ENCODE data around the gene POLA2. TPM values are rescaled to one million over a fixed set of nuclear protein-coding genes. Genes with fewer than 3 reads are reported as not detected.

Gene POLA2
- total and polyA plus RNA-seq, 4 donors, result 4.5 to 14.2 (median 9.5) TPM

GRCh38 chr11:65338676-65339075 lies 76.9 kb downstream of the POLA2 start:
- H3K4me3 ChIP-seq, result no peak overlapping the region
- peaks cover 17 to 38% (median 27%) of the 10 kb centered on the region in 4 donors for H3K36me3 ChIP-seq (ENCODE audit: control insufficient read depth in 4 of 4, insufficient read depth in 4 of 4, low read length in 4 of 4)
- H3K27me3 ChIP-seq (ENCODE audit: control insufficient read depth in 3 of 3, insufficient read depth in 3 of 3, low read length in 2 of 3), result no peaks in the 10 kb centered on the region
- H3K4me1 ChIP-seq (ENCODE audit: control insufficient read depth in 5 of 5, insufficient read depth in 5 of 5, low read length in 5 of 5), result peaks cover 0 to 13% (median 9%) of the 10 kb centered on the region in 5 donors
- no peaks in the 10 kb centered on the region for H3K9me3 ChIP-seq (ENCODE audit: control insufficient read depth in 4 of 4, insufficient read depth in 3 of 4, low read length in 3 of 4)
- WGBS, 2 donors, result 84 to 88% methylated on average over 7 of the region's 7 CpGs
- DNase-seq (no peak), ATAC-seq (ENCODE audit: insufficient read depth, low FRiP score) (no peak)
- no peak overlapping the region for H3K27ac ChIP-seq (ENCODE audit: low read depth in 1 of 2, low read length in 1 of 2)
- H3K9ac ChIP-seq (ENCODE audit: insufficient read depth in 1 of 2, low read length in 2 of 2), result no peak overlapping the region
- TF ChIP-seq CTCF (IDR thresholded peaks at IDR 0.05; ENCODE audit: control extremely low read depth, extremely low read depth), result no peak

- Histone ChIP-seq H3K27ac (ENCODE audit: low read depth in 1 of 2, low read length in 1 of 2) (no peak overlapping the region), H3K9ac (ENCODE audit: insufficient read depth in 1 of 2, low read length in 2 of 2) (no peak overlapping the region), H3K4me1 (ENCODE audit: control insufficient read depth in 5 of 5, insufficient read depth in 5 of 5, low read length in 5 of 5) (peaks cover 0 to 4% (median 2%) of the 10 kb centered on the region in 5 donors), H3K9me3 (ENCODE audit: control insufficient read depth in 4 of 4, insufficient read depth in 3 of 4, low read length in 3 of 4) (no peaks in the 10 kb centered on the region), H3K27me3 (ENCODE audit: control insufficient read depth in 3 of 3, insufficient read depth in 3 of 3, low read length in 2 of 3) (no peaks in the 10 kb centered on the region), H3K36me3 (ENCODE audit: control insufficient read depth in 4 of 4, insufficient read depth in 4 of 4, low read length in 4 of 4) (peaks cover 32 to 51% (median 40%) of the 10 kb centered on the region in 4 donors), H3K4me3 (no peak overlapping the region)
- ATAC-seq (ENCODE audit: insufficient read depth, low FRiP score) (no peak), DNase-seq (no peak)
- 96 to 97% methylated on average over 11 of the region's 11 CpGs for WGBS, 2 donors
- TF ChIP-seq CTCF (IDR thresholded peaks at IDR 0.05; ENCODE audit: control extremely low read depth, extremely low read depth), result no peak
Observed at GRCh38 chr11:65340226-65340625, 78.5 kb downstream of the POLA2 start.

- no peak for DNase-seq
- H3K36me3 ChIP-seq (ENCODE audit: control insufficient read depth in 4 of 4, insufficient read depth in 4 of 4, low read length in 4 of 4), result peaks cover 44 to 63% (median 53%) of the 10 kb centered on the region in 4 donors
- no peaks in the 10 kb centered on the region for H3K9me3 ChIP-seq (ENCODE audit: control insufficient read depth in 4 of 4, insufficient read depth in 3 of 4, low read length in 3 of 4)
- no peak for TF ChIP-seq CTCF (IDR thresholded peaks at IDR 0.05; ENCODE audit: control extremely low read depth, extremely low read depth)
- H3K27me3 ChIP-seq (ENCODE audit: control insufficient read depth in 3 of 3, insufficient read depth in 3 of 3, low read length in 2 of 3), result no peaks in the 10 kb centered on the region
- no peak for ATAC-seq (ENCODE audit: insufficient read depth, low FRiP score)
- no peak overlapping the region for H3K9ac ChIP-seq (ENCODE audit: insufficient read depth in 1 of 2, low read length in 2 of 2)
- 94 to 95% methylated on average over 3 of the region's 3 CpGs for whole genome bisulfite sequencing, 2 donors
- no peak overlapping the region for H3K27ac ChIP-seq (ENCODE audit: low read depth in 1 of 2, low read length in 1 of 2)
- no peaks in the 10 kb centered on the region for H3K4me1 ChIP-seq (ENCODE audit: control insufficient read depth in 5 of 5, insufficient read depth in 5 of 5, low read length in 5 of 5)
- no peak overlapping the region for H3K4me3 ChIP-seq
Observed at GRCh38 chr11:65341856-65342255, 80.1 kb downstream of the POLA2 start.

Other genes starting within 250 kb of the POLA2 start
- 10 to 100 TPM; 37.4 to 95.4 TPM for gene ARL2, start 247.8 kb upstream of the POLA2 start, total RNA-seq
- 100 to 1,000 TPM in 1 of 2 donors, 10 to 100 TPM in 1; 92.5 to 127 TPM for gene ARL2, start 247.8 kb upstream of the POLA2 start, polyA plus RNA-seq
- gene SNX15, start 234.5 kb upstream of the POLA2 start, total RNA-seq, result 10 to 100 TPM; 16.2 to 28.4 TPM
- gene SNX15, start 234.5 kb upstream of the POLA2 start, polyA plus RNA-seq, result 10 to 100 TPM; 18.4 to 19.4 TPM
- gene SAC3D1, start 220.8 kb upstream of the POLA2 start, total RNA-seq, result 10 to 100 TPM in 1 of 2 donors, 1 to 10 TPM in 1; 5.1 to 17.6 TPM
- 10 to 100 TPM; 12.7 to 15.9 TPM for gene SAC3D1, start 220.8 kb upstream of the POLA2 start, polyA plus RNA-seq
- gene NAALADL1, start 203.4 kb upstream of the POLA2 start, total RNA-seq, result 10 to 100 TPM; 12.4 to 22.0 TPM
- gene NAALADL1, start 203.4 kb upstream of the POLA2 start, polyA plus RNA-seq, result 10 to 100 TPM in 1 of 2 donors, 1 to 10 TPM in 1; 7.4 to 14.0 TPM
- gene CDCA5, start 177.9 kb upstream of the POLA2 start, total RNA-seq, result 1 to 10 TPM; 2.2 to 2.7 TPM
- gene CDCA5, start 177.9 kb upstream of the POLA2 start, polyA plus RNA-seq, result 1 to 10 TPM; 1.8 to 2.1 TPM
- gene ZFPL1, start 177.7 kb upstream of the POLA2 start, total RNA-seq, result 10 to 100 TPM; 34.5 to 35.4 TPM
- 10 to 100 TPM; 35.1 to 45.8 TPM for gene ZFPL1, start 177.7 kb upstream of the POLA2 start, polyA plus RNA-seq
- 100 to 1,000 TPM; 128 to 164 TPM for gene VPS51, start 165.7 kb upstream of the POLA2 start, total RNA-seq
- gene VPS51, start 165.7 kb upstream of the POLA2 start, polyA plus RNA-seq, result 100 to 1,000 TPM in 1 of 2 donors, 10 to 100 TPM in 1; 69.6 to 120 TPM
- 10 to 100 TPM; 41.0 to 68.4 TPM for gene TM7SF2, start 150.1 kb upstream of the POLA2 start, total RNA-seq
- gene TM7SF2, start 150.1 kb upstream of the POLA2 start, polyA plus RNA-seq, result 10 to 100 TPM; 30.3 to 82.7 TPM
- 10 to 100 TPM in 1 of 2 donors, 1 to 10 TPM in 1; 6.3 to 19.6 TPM for gene ZNHIT2, start 144.3 kb upstream of the POLA2 start, total RNA-seq
- gene ZNHIT2, start 144.3 kb upstream of the POLA2 start, polyA plus RNA-seq, result 10 to 100 TPM; 19.3 to 23.7 TPM
- gene FAU, start 139.8 kb upstream of the POLA2 start, total RNA-seq, result 100 to 1,000 TPM; 334 to 904 TPM
- gene FAU, start 139.8 kb upstream of the POLA2 start, polyA plus RNA-seq, result 1,000 to 10,000 TPM; 1,051 to 1,580 TPM
- gene MRPL49, start 139.6 kb upstream of the POLA2 start, total RNA-seq, result 10 to 100 TPM; 35.6 to 44.3 TPM
- gene MRPL49, start 139.6 kb upstream of the POLA2 start, polyA plus RNA-seq, result 10 to 100 TPM; 26.3 to 57.2 TPM
- 10 to 100 TPM; 38.8 to 80.7 TPM for gene SYVN1, start 127.4 kb upstream of the POLA2 start, total RNA-seq
- gene SYVN1, start 127.4 kb upstream of the POLA2 start, polyA plus RNA-seq, result 10 to 100 TPM; 31.6 to 36.5 TPM
- not detected for gene SPDYC, start 91.7 kb upstream of the POLA2 start, total RNA-seq
- gene SPDYC, start 91.7 kb upstream of the POLA2 start, polyA plus RNA-seq, result not detected
- gene CAPN1, start 80.0 kb upstream of the POLA2 start, total RNA-seq, result 100 to 1,000 TPM; 106 to 265 TPM
- 100 to 1,000 TPM; 128 to 144 TPM for gene CAPN1, start 80.0 kb upstream of the POLA2 start, polyA plus RNA-seq
- gene CDC42EP2, start 52.9 kb downstream of the POLA2 start, total RNA-seq, result 10 to 100 TPM in 1 of 2 donors, 1 to 10 TPM in 1; 9.2 to 28.9 TPM
- 10 to 100 TPM; 23.4 to 35.0 TPM for gene CDC42EP2, start 52.9 kb downstream of the POLA2 start, polyA plus RNA-seq
- 10 to 100 TPM; 44.6 to 53.2 TPM for gene DPF2, start 71.9 kb downstream of the POLA2 start, total RNA-seq
- gene DPF2, start 71.9 kb downstream of the POLA2 start, polyA plus RNA-seq, result 10 to 100 TPM; 21.5 to 25.0 TPM
- gene TIGD3, start 92.8 kb downstream of the POLA2 start, total RNA-seq, result under 1 TPM in 1 of 2 donors, not detected in 1; 0.21 TPM
- gene TIGD3, start 92.8 kb downstream of the POLA2 start, polyA plus RNA-seq, result under 1 TPM; 0.24 to 0.27 TPM
- 10 to 100 TPM in 1 of 2 donors, 1 to 10 TPM in 1; 7.3 to 15.6 TPM for gene SLC25A45, start 120.7 kb downstream of the POLA2 start, total RNA-seq
- 1 to 10 TPM; 5.5 to 9.0 TPM for gene SLC25A45, start 120.7 kb downstream of the POLA2 start, polyA plus RNA-seq
- 10 to 100 TPM; 18.5 to 39.9 TPM for gene FRMD8, start 124.7 kb downstream of the POLA2 start, total RNA-seq
- gene FRMD8, start 124.7 kb downstream of the POLA2 start, polyA plus RNA-seq, result 10 to 100 TPM; 15.8 to 25.7 TPM
- 100 to 1,000 TPM; 518 to 912 TPM for gene NEAT1, start 160.8 kb downstream of the POLA2 start, total RNA-seq
- 1,000 to 10,000 TPM in 1 of 2 donors, 100 to 1,000 TPM in 1; 481 to 1,176 TPM for gene NEAT1, start 160.8 kb downstream of the POLA2 start, polyA plus RNA-seq
- gene MALAT1, start 237.1 kb downstream of the POLA2 start, total RNA-seq, result over 10,000 TPM; 10,633 to 48,332 TPM
- 1,000 to 10,000 TPM in 1 of 2 donors, 100 to 1,000 TPM in 1; 125 to 2,965 TPM for gene MALAT1, start 237.1 kb downstream of the POLA2 start, polyA plus RNA-seq

Data from lung (tissue), 12 donors.